Right atrium auricular region (tissue), 2 donors: ENCODE measurements around the gene UBA1. TPM values are rescaled to one million over a fixed set of nuclear protein-coding genes. Genes with fewer than 3 reads are reported as not detected.

Experiments used
- DNase-seq: peaks from one replicate; pipeline ENCODE4 v3.0.0-alpha.2; 2019; ENCODE audit warnings: low spot score
- H3K27ac ChIP-seq, 2 donors: fragments of 200-600 bp; sonication (generic); 1 replicate in 1 of 2; 2 replicates in 1 of 2; pipeline ENCODE4 v1.5.1; 2016 to 2019
- H3K27me3 ChIP-seq, 2 donors: fragments of 200-600 bp; sonication (generic); one replicate each; pipeline versions ENCODE4 v1.5.1 to v1.6.0; 2017 to 2019
- H3K36me3 ChIP-seq: fragments of 200-600 bp; sonication (generic); one replicate; pipeline ENCODE4 v1.5.1; 2016
- H3K4me1 ChIP-seq, 2 donors: fragments of 200-600 bp; sonication (generic); one replicate each; pipeline versions ENCODE4 v1.5.1 to v1.6.0; 2017 to 2019
- H3K4me3 ChIP-seq, 2 donors: fragments of 200-600 bp; sonication (generic); 1 replicate in 1 of 2; 2 replicates in 1 of 2; pipeline ENCODE4 v1.5.1; 2017 to 2019; ENCODE audit warnings: mild to moderate bottlenecking in 1 of 2, moderate library complexity in 1 of 2
- H3K9me3 ChIP-seq, 2 donors: fragments of 200-600 bp; sonication (generic); one replicate each; pipeline ENCODE4 v1.5.1; 2019
- total RNA-seq, 2 donors: library from RNA; depleted of rRNA; stranded (reverse); fragments of >200 nt; gene quantifications; one replicate each; pipeline ENCODE4 v1.1.0, GENCODE V29; 2016
- TF ChIP-seq, protein P1 (sequence below), 2 donors: fragments of 200-600 bp; sonication (generic); IDR thresholded peaks; one replicate each; pipeline ENCODE4 v1.5.1; 2019; ENCODE audit warnings: antibody characterized with exemption in 2 of 2

UBA1 gene
- total RNA-seq, 2 donors from 2014 or later = 102 to 136 TPM

DNA sequence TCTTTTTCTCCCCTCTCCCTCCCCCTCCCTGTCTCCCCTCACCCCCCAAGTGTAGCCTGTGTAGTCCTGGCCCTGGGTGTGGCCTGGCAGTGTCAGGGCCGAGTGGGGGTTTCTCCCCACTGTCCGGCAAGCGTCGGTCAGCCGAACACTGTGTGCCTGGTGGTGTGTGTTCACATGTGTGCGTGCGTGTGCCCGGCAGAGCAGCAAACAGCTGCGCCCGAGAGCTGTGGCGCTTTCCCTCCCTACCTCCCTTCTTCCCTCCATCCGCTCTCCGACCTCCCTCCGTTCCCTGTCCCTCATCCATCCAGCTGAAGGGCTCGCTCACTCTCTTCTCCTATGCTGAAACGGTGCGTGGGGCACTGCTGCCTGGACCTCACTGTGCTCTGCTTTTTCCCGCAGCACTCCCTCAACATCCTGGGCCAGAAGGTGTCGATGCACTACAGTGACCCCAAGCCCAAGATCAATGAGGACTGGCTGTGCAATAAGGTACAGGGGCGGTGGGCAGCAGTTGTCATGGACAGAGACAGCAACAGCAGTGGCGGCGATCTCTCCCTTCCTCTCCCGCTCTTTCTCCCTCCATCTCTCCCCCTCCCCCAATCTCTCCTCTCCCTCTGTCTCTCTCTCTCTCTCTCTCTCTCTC, 17.4 kb upstream of the UBA1 start:
- peaks cover 0 to 10% of the 10 kb centered on the region in 2 donors for H3K4me1 ChIP-seq
- no peaks in the 10 kb centered on the region for H3K27me3 ChIP-seq
- H3K9me3 ChIP-seq = no peaks in the 10 kb centered on the region
- TF ChIP-seq, protein P1, sequence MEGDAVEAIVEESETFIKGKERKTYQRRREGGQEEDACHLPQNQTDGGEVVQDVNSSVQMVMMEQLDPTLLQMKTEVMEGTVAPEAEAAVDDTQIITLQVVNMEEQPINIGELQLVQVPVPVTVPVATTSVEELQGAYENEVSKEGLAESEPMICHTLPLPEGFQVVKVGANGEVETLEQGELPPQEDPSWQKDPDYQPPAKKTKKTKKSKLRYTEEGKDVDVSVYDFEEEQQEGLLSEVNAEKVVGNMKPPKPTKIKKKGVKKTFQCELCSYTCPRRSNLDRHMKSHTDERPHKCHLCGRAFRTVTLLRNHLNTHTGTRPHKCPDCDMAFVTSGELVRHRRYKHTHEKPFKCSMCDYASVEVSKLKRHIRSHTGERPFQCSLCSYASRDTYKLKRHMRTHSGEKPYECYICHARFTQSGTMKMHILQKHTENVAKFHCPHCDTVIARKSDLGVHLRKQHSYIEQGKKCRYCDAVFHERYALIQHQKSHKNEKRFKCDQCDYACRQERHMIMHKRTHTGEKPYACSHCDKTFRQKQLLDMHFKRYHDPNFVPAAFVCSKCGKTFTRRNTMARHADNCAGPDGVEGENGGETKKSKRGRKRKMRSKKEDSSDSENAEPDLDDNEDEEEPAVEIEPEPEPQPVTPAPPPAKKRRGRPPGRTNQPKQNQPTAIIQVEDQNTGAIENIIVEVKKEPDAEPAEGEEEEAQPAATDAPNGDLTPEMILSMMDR (IDR thresholded peaks at IDR 0.05) = no peak
- H3K36me3 ChIP-seq = peaks cover 65% of the 10 kb centered on the region
- no peak for DNase-seq
- H3K4me3 ChIP-seq = no peak overlapping the region
- no peak overlapping the region for H3K27ac ChIP-seq

DNA sequence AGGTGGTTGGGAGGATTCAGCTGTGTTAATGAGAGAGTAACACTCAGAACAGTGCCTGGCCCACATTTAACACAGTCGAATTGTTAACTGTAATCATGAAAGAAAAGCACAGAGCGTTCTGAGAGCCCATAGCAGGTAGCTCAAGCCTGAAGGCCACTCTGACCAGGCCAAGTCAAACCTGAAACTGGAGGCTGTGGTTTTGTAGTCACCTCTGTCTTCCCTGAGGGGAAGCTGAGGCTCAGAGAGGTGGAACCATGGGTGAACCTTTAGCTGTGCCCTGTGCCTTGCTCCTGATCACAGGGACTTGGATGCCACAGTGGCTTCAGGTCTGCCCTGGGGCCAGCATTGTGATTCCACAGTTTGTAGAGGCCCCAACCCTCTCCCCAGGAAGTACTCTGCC, 16.6 kb upstream of the UBA1 start:
- H3K9me3 ChIP-seq = no peaks in the 10 kb centered on the region
- no peak for DNase-seq
- no peaks in the 10 kb centered on the region for H3K27me3 ChIP-seq
- peaks cover 0 to 10% of the 10 kb centered on the region in 2 donors for H3K4me1 ChIP-seq
- no peak overlapping the region for H3K4me3 ChIP-seq
- H3K36me3 ChIP-seq = peaks cover 69% of the 10 kb centered on the region
- no peak overlapping the region for H3K27ac ChIP-seq
- TF ChIP-seq, protein P1 (IDR thresholded peaks at IDR 0.05) = no peak

DNA sequence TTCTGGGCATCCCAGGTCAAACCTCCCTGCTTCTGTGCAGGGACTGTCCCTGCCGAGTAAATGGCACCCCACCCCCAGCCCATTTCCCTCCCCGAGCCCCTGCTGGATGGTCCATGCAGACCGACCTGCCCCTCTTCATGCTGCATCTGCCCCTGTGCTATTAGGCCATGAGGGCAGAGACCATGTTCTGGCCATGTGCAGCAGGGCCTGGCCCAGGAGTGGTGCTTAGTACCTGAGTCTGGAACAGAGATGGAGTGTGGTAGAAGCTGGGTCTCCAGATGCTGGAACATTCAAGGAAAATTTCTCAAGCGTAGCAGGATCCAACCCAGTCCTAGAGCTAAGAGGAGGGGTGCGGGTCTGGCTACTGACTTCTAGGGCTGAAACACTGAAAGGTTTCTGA, 15.3 kb upstream of the UBA1 start:
- H3K4me1 ChIP-seq = peaks cover 0 to 10% of the 10 kb centered on the region in 2 donors
- H3K9me3 ChIP-seq = no peaks in the 10 kb centered on the region
- no peak overlapping the region for H3K4me3 ChIP-seq
- H3K27ac ChIP-seq = peak overlapping the region; percentile 40 to 78
- DNase-seq = no peak
- H3K27me3 ChIP-seq = no peaks in the 10 kb centered on the region
- TF ChIP-seq, protein P1 (IDR thresholded peaks at IDR 0.05) = no peak
- peaks cover 66% of the 10 kb centered on the region for H3K36me3 ChIP-seq

DNA sequence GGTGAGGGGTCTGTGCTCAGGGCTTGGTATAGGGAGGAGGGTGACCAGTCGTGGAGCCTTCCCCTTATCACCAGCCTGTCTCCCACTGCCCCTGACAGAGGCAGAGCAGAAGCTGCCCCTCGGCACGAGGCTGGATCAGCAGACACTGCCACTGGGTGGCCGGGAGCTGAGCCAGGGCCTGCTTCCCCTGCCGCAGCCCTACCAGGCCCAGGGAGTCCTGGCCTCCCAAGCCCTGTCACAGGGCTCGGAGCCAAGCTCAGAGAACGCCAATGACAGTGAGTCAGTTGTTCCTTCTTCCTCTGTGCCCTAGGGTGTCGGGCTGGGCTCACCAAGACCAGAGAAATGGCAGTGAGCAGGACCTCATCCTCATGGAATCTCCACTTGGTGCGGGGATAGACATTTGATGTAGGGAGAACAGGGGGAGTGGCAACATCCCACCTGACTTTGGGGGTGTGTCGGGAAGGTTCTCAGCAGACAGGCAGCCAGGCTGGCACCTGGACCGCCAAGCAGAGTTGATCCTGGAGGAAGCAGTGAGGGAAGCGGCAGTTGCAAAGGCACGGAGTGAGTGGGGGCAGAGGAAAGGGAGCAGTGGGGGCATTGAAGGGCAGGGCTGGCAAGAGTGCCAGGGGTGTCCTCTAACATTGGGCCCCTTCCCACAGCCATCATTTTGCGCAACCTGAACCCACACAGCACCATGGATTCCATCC, 14.3 kb upstream of the UBA1 start:
- Histone ChIP-seq H3K36me3 (peaks cover 60% of the 10 kb centered on the region), H3K27ac (peak overlapping the region; percentile 52 to 78)

DNA sequence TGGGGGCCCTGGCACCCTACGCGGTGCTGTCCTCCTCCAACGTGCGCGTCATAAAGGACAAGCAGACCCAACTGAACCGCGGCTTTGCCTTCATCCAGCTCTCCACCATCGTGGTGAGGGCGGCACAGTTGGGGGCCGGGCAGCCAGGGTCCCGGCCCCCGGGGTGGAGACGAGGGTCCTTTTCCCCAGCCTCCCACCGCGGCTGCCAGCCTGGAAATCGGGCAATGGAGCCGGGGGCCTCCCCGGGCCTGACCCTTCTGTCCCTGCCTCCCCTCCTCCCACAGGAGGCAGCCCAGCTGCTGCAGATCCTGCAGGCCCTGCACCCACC, 13.7 kb upstream of the UBA1 start:
- Histone ChIP-seq H3K9me3 (no peaks in the 10 kb centered on the region), H3K27me3 (no peaks in the 10 kb centered on the region), H3K36me3 (peaks cover 61% of the 10 kb centered on the region), H3K4me1 (peaks cover 0 to 10% of the 10 kb centered on the region in 2 donors), H3K4me3 (no peak overlapping the region), H3K27ac (peak overlapping the region; percentile 52 to 63)
- TF ChIP-seq, protein P1 (IDR thresholded peaks at IDR 0.05) = no peak
- DNase-seq = no peak

More for the DNA sequence above, 14.3 kb upstream of the UBA1 start:
- TF ChIP-seq, protein P1 (IDR thresholded peaks at IDR 0.05) = no peak
- DNase-seq = peak; percentile 72
- Histone ChIP-seq H3K4me1 (peaks cover 0 to 10% of the 10 kb centered on the region in 2 donors), H3K9me3 (no peaks in the 10 kb centered on the region), H3K27me3 (no peaks in the 10 kb centered on the region), H3K4me3 (no peak overlapping the region)
